Tibial nerve (tissue), 3 donors: ENCODE results near the gene COL2A1.

Experiments used
- CTCF ChIP-seq, 5 experiments: fragments of 200-600 bp in 3 of 5; fragments of 450-650 bp in 2 of 5; sonication (generic) in 3 of 5; IDR thresholded peaks; one replicate each; pipeline ENCODE4 v1.5.1; 2016 to 2019; ENCODE audit warnings: antibody characterized with exemption in 5 of 5, mild to moderate bottlenecking in 3 of 5, moderate library complexity in 2 of 5
- POLR2A ChIP-seq, 2 donors: fragments of 450-650 bp; IDR thresholded peaks; one replicate each; pipeline ENCODE4 v1.6.1; 2017; ENCODE audit warnings: antibody characterized with exemption in 2 of 2, mild to moderate bottlenecking in 2 of 2, moderate library complexity in 2 of 2

GRCh38 chr12:48032597-48032996 is 28.3 kb upstream of the COL2A1 start:
- TF ChIP-seq CTCF (IDR thresholded peaks at IDR 0.05) (no peak), POLR2A (IDR thresholded peaks at IDR 0.05) (no peak)
